Trophoblast cell (in vitro differentiated cells and primary cell): Measurements from ENCODE around the gene MRPS24.

ENCODE experiments used
- DNase-seq, 2 donors: peaks; one replicate each; pipeline ENCODE4 v3.0.0-alpha.2; 2016
- H2AFZ ChIP-seq: 2 replicates; pipeline ENCODE4 v1.6.1; 2013; ENCODE audit warnings: low read length, moderate library complexity, mild to moderate bottlenecking; ENCODE audit not compliant: insufficient read depth, poor library complexity
- H2AK5ac ChIP-seq: 2 replicates; pipeline ENCODE4 v1.6.1; 2013; ENCODE audit warnings: mild to moderate bottlenecking, low read length
- H2BK120ac ChIP-seq: 2 replicates; pipeline ENCODE4 v1.6.1; 2013; ENCODE audit warnings: low read length, mild to moderate bottlenecking, moderate library complexity; ENCODE audit not compliant: insufficient read depth, poor library complexity
- H2BK12ac ChIP-seq: 2 replicates; pipeline ENCODE4 v1.6.1; 2013; ENCODE audit warnings: mild to moderate bottlenecking, low read length, moderate library complexity
- H2BK5ac ChIP-seq: 2 replicates; pipeline ENCODE4 v1.6.1; 2013; ENCODE audit warnings: low read length, low read depth, moderate library complexity, mild to moderate bottlenecking; ENCODE audit not compliant: poor library complexity
- H3K14ac ChIP-seq: 2 replicates; pipeline ENCODE4 v1.6.1; 2013; ENCODE audit warnings: mild to moderate bottlenecking, low read length
- H3K18ac ChIP-seq: 2 replicates; pipeline ENCODE4 v1.6.1; 2013; ENCODE audit warnings: mild to moderate bottlenecking, low read length
- H3K23ac ChIP-seq: 2 replicates; pipeline ENCODE4 v1.6.1; 2013; ENCODE audit warnings: low read length
- H3K27ac ChIP-seq: 2 replicates; pipeline ENCODE4 v1.5.1; 2013; ENCODE audit warnings: low read depth, mild to moderate bottlenecking, inconsistent platforms, low read length, moderate library complexity
- H3K27me3 ChIP-seq: 2 replicates; pipeline ENCODE4 v1.6.1; 2013; ENCODE audit warnings: inconsistent platforms, mild to moderate bottlenecking, low read length, moderate library complexity; ENCODE audit not compliant: insufficient read depth
- H3K36me3 ChIP-seq, 2 experiments: 1 replicate in 1 of 2; 2 replicates in 1 of 2; pipeline ENCODE4 v1.6.1; 2013; ENCODE audit warnings: low read length in 2 of 2, mild to moderate bottlenecking in 2 of 2, moderate library complexity in 1 of 2; ENCODE audit not compliant: insufficient read depth in 2 of 2, control insufficient read depth in 1 of 2
- H3K4ac ChIP-seq: 2 replicates; pipeline ENCODE4 v1.6.1; 2013; ENCODE audit warnings: low read depth, mild to moderate bottlenecking, low read length, moderate library complexity
- H3K4me1 ChIP-seq, 2 experiments: 1 replicate in 1 of 2; 2 replicates in 1 of 2; pipeline ENCODE4 v1.6.1; 2013; ENCODE audit warnings: low read length in 2 of 2, mild to moderate bottlenecking in 2 of 2, moderate library complexity in 1 of 2; ENCODE audit not compliant: insufficient read depth in 2 of 2, control insufficient read depth in 1 of 2
- H3K4me2 ChIP-seq: 2 replicates; pipeline ENCODE4 v1.6.1; 2013; ENCODE audit warnings: inconsistent platforms, mild to moderate bottlenecking, low read length, moderate library complexity
- H3K4me3 ChIP-seq: 2 replicates; pipeline ENCODE4 v1.5.1; 2013; ENCODE audit warnings: mild to moderate bottlenecking, low read depth, low read length, inconsistent platforms
- H3K79me1 ChIP-seq: one replicate; pipeline ENCODE4 v1.6.1; 2013; ENCODE audit warnings: low read length
- H3K79me2 ChIP-seq: 2 replicates; pipeline ENCODE4 v1.6.1; 2013; ENCODE audit warnings: low read length, mild to moderate bottlenecking; ENCODE audit not compliant: control insufficient read depth, insufficient read depth, poor library complexity
- H3K9ac ChIP-seq: 2 replicates; pipeline ENCODE4 v1.6.1; 2013; ENCODE audit warnings: mild to moderate bottlenecking, low read length
- H3K9me3 ChIP-seq: 2 replicates; pipeline ENCODE4 v1.6.1; 2013; ENCODE audit warnings: low read depth, mild to moderate bottlenecking, control low read depth, inconsistent platforms, low read length; ENCODE audit not compliant: insufficient read depth
- H4K12ac ChIP-seq: 2 replicates; pipeline ENCODE4 v1.6.1; 2013; ENCODE audit warnings: low read depth, mild to moderate bottlenecking, low read length, moderate library complexity
- H4K8ac ChIP-seq: 2 replicates; pipeline ENCODE4 v1.6.1; 2013; ENCODE audit warnings: low read depth, mild to moderate bottlenecking, low read length, moderate library complexity
- H4K91ac ChIP-seq: one replicate; pipeline ENCODE4 v1.6.1; 2013; ENCODE audit warnings: low read depth, mild to moderate bottlenecking, low read length, moderate library complexity
- WGBS: extraction: QIAGEN DNeasy Blood & Tissue Kit; methylation state at CpG from one replicate; pipeline ENCODE4 v1.1.7; 2013; ENCODE audit warnings: missing lambda C conversion rate; ENCODE audit not compliant: insufficient read length, insufficient coverage; ENCODE audit errors: extremely low coverage; 5-methylcytosine and 5-hydroxymethylcytosine counted together

Gene MRPS24

GRCh38 chr7:43847496-43847895, 21.8 kb downstream of the MRPS24 start:
- Histone ChIP-seq H2AK5ac (no peak overlapping the region), H3K79me1 (no peaks in the 10 kb centered on the region), H3K4ac (no peak overlapping the region), H2BK120ac (no peak overlapping the region), H3K9me3 (peaks cover 2% of the 10 kb centered on the region), H3K23ac (no peak overlapping the region), H3K27me3 (no peaks in the 10 kb centered on the region), H3K79me2 (no peaks in the 10 kb centered on the region), H3K4me2 (no peak overlapping the region), H3K9ac (no peak overlapping the region), H3K36me3 (no peaks in the 10 kb centered on the region), H3K4me1 (peaks cover 0 to 2% of the 10 kb centered on the region in 2 experiments), H2BK5ac (no peak overlapping the region), H3K18ac (no peak overlapping the region), H2BK12ac (no peak overlapping the region), H2AFZ (no peak overlapping the region), H3K27ac (no peak overlapping the region), H3K4me3 (no peak overlapping the region), H4K12ac (no peak overlapping the region), H3K14ac (no peak overlapping the region), H4K91ac (no peak overlapping the region), H4K8ac (no peak overlapping the region)
- WGBS, result no CpG with 5 or more reads among the region's 4 CpGs
- DNase-seq, result no peak

GRCh38 chr7:43844662-43845061, 24.7 kb downstream of the MRPS24 start:
- H3K9ac ChIP-seq, result no peak overlapping the region
- H3K9me3 ChIP-seq, result no peaks in the 10 kb centered on the region
- no peak overlapping the region for H4K8ac ChIP-seq
- H3K27me3 ChIP-seq, result no peaks in the 10 kb centered on the region
- H2BK120ac ChIP-seq, result no peak overlapping the region
- H3K79me1 ChIP-seq, result no peaks in the 10 kb centered on the region
- no peak overlapping the region for H2BK5ac ChIP-seq
- H3K18ac ChIP-seq, result no peak overlapping the region
- H3K36me3 ChIP-seq, result no peaks in the 10 kb centered on the region
- no CpG with 5 or more reads among the region's 2 CpGs for WGBS
- H4K12ac ChIP-seq, result no peak overlapping the region
- no peak overlapping the region for H3K4me3 ChIP-seq
- H3K4ac ChIP-seq, result no peak overlapping the region
- no peak overlapping the region for H3K14ac ChIP-seq
- H3K4me1 ChIP-seq, result peaks cover 0 to 2% of the 10 kb centered on the region in 2 experiments
- H4K91ac ChIP-seq, result no peak overlapping the region
- H3K23ac ChIP-seq, result no peak overlapping the region
- no peak overlapping the region for H2AK5ac ChIP-seq
- H3K27ac ChIP-seq, result no peak overlapping the region
- no peak overlapping the region for H2AFZ ChIP-seq
- H3K79me2 ChIP-seq, result no peaks in the 10 kb centered on the region
- no peak overlapping the region for H2BK12ac ChIP-seq
- H3K4me2 ChIP-seq, result no peak overlapping the region
- DNase-seq, result no peak

GRCh38 chr7:43844257-43844656, 25.1 kb downstream of the MRPS24 start:
- Histone ChIP-seq H3K4me1 (peaks cover 0 to 2% of the 10 kb centered on the region in 2 experiments), H3K36me3 (no peaks in the 10 kb centered on the region), H3K4me2 (no peak overlapping the region), H3K27me3 (no peaks in the 10 kb centered on the region), H2AK5ac (no peak overlapping the region), H3K9ac (no peak overlapping the region), H3K4me3 (no peak overlapping the region), H2AFZ (no peak overlapping the region), H3K14ac (no peak overlapping the region), H4K91ac (no peak overlapping the region), H3K4ac (no peak overlapping the region), H3K18ac (no peak overlapping the region), H4K8ac (no peak overlapping the region), H2BK12ac (no peak overlapping the region), H2BK120ac (no peak overlapping the region), H4K12ac (no peak overlapping the region), H3K23ac (no peak overlapping the region), H3K27ac (no peak overlapping the region), H2BK5ac (no peak overlapping the region), H3K9me3 (no peaks in the 10 kb centered on the region), H3K79me2 (no peaks in the 10 kb centered on the region), H3K79me1 (no peaks in the 10 kb centered on the region)
- WGBS, result no CpG with 5 or more reads among the region's 2 CpGs
- DNase-seq, result no peak

- no peaks in the 10 kb centered on the region for H3K79me1 ChIP-seq
- no peaks in the 10 kb centered on the region for H3K27me3 ChIP-seq
- H3K4me3 ChIP-seq, result no peak overlapping the region
- whole genome bisulfite sequencing, result no CpG with 5 or more reads among the region's 4 CpGs
- no peak overlapping the region for H3K14ac ChIP-seq
- peaks cover 2% of the 10 kb centered on the region in 2 experiments for H3K4me1 ChIP-seq
- no peak overlapping the region for H2BK5ac ChIP-seq
- DNase-seq, result no peak
- H4K91ac ChIP-seq, result no peak overlapping the region
- no peak overlapping the region for H3K4me2 ChIP-seq
- H2AFZ ChIP-seq, result no peak overlapping the region
- H3K4ac ChIP-seq, result no peak overlapping the region
- no peak overlapping the region for H2BK120ac ChIP-seq
- H3K79me2 ChIP-seq, result no peaks in the 10 kb centered on the region
- H3K9ac ChIP-seq, result no peak overlapping the region
- no peak overlapping the region for H3K27ac ChIP-seq
- no peaks in the 10 kb centered on the region for H3K36me3 ChIP-seq
- H2AK5ac ChIP-seq, result no peak overlapping the region
- no peak overlapping the region for H2BK12ac ChIP-seq
- no peak overlapping the region for H3K18ac ChIP-seq
- H4K12ac ChIP-seq, result no peak overlapping the region
- no peak overlapping the region for H4K8ac ChIP-seq
- H3K9me3 ChIP-seq, result no peaks in the 10 kb centered on the region
- H3K23ac ChIP-seq, result no peak overlapping the region
These were observed 26.0 kb downstream of the MRPS24 start for GRCh38 chr7:43843296-43843695.
